ENCODE data around the gene ING3. TPM values are rescaled to one million over a fixed set of nuclear protein-coding genes. Genes with fewer than 3 reads are reported as not detected.

ING3 gene
- total and polyA plus RNA-seq, 9 of the 15 experiments (the other 6 are each of a cell fraction or from before 2014, with no cell fraction given), result 22.8 to 233 (median 50.4) TPM

DNA sequence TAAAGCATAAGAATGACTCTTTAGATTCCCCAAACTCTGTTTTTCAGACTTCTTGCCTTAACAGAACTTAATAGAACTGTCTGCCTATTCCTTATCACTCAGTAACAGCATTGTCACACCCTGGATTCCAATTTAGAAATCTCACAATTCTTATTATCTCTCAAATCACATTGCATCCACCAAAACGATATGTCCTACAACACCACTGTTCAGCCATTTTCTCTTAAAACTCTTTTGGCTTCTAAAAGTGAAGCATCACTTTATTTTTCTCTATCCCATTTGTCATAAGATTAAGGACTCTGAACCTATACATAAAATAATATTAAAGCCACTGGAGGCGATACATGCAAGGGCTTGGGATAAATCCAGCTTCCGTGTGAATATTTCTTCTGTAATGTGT lies 36.7 kb downstream of the ING3 start (continued):
- TF ChIP-seq, protein P1, sequence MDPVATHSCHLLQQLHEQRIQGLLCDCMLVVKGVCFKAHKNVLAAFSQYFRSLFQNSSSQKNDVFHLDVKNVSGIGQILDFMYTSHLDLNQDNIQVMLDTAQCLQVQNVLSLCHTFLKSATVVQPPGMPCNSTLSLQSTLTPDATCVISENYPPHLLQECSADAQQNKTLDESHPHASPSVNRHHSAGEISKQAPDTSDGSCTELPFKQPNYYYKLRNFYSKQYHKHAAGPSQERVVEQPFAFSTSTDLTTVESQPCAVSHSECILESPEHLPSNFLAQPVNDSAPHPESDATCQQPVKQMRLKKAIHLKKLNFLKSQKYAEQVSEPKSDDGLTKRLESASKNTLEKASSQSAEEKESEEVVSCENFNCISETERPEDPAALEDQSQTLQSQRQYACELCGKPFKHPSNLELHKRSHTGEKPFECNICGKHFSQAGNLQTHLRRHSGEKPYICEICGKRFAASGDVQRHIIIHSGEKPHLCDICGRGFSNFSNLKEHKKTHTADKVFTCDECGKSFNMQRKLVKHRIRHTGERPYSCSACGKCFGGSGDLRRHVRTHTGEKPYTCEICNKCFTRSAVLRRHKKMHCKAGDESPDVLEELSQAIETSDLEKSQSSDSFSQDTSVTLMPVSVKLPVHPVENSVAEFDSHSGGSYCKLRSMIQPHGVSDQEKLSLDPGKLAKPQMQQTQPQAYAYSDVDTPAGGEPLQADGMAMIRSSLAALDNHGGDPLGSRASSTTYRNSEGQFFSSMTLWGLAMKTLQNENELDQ (CRISPR knock-in tag; IDR thresholded peaks at IDR 0.05; ENCODE audit: borderline replicate concordance), result no peak
- TF ChIP-seq TEAD4 (IDR thresholded peaks at IDR 0.05; ENCODE audit: low read length), result peak; percentile 89
- TF ChIP-seq TEAD4 (CRISPR knock-in tag; IDR thresholded peaks at IDR 0.05; ENCODE audit: borderline replicate concordance), result no peak
- TF ChIP-seq RAD51 (IDR thresholded peaks at IDR 0.05; ENCODE audit: borderline replicate concordance, low read depth), result no peak
- no peak for TF ChIP-seq EZH2 (IDR thresholded peaks at IDR 0.05; ENCODE audit: borderline replicate concordance, low read depth, low read length)
- no peak for TF ChIP-seq GABPB2 (CRISPR knock-in tag; conservative IDR thresholded peaks at IDR 0.05)
- TF ChIP-seq, protein P2, sequence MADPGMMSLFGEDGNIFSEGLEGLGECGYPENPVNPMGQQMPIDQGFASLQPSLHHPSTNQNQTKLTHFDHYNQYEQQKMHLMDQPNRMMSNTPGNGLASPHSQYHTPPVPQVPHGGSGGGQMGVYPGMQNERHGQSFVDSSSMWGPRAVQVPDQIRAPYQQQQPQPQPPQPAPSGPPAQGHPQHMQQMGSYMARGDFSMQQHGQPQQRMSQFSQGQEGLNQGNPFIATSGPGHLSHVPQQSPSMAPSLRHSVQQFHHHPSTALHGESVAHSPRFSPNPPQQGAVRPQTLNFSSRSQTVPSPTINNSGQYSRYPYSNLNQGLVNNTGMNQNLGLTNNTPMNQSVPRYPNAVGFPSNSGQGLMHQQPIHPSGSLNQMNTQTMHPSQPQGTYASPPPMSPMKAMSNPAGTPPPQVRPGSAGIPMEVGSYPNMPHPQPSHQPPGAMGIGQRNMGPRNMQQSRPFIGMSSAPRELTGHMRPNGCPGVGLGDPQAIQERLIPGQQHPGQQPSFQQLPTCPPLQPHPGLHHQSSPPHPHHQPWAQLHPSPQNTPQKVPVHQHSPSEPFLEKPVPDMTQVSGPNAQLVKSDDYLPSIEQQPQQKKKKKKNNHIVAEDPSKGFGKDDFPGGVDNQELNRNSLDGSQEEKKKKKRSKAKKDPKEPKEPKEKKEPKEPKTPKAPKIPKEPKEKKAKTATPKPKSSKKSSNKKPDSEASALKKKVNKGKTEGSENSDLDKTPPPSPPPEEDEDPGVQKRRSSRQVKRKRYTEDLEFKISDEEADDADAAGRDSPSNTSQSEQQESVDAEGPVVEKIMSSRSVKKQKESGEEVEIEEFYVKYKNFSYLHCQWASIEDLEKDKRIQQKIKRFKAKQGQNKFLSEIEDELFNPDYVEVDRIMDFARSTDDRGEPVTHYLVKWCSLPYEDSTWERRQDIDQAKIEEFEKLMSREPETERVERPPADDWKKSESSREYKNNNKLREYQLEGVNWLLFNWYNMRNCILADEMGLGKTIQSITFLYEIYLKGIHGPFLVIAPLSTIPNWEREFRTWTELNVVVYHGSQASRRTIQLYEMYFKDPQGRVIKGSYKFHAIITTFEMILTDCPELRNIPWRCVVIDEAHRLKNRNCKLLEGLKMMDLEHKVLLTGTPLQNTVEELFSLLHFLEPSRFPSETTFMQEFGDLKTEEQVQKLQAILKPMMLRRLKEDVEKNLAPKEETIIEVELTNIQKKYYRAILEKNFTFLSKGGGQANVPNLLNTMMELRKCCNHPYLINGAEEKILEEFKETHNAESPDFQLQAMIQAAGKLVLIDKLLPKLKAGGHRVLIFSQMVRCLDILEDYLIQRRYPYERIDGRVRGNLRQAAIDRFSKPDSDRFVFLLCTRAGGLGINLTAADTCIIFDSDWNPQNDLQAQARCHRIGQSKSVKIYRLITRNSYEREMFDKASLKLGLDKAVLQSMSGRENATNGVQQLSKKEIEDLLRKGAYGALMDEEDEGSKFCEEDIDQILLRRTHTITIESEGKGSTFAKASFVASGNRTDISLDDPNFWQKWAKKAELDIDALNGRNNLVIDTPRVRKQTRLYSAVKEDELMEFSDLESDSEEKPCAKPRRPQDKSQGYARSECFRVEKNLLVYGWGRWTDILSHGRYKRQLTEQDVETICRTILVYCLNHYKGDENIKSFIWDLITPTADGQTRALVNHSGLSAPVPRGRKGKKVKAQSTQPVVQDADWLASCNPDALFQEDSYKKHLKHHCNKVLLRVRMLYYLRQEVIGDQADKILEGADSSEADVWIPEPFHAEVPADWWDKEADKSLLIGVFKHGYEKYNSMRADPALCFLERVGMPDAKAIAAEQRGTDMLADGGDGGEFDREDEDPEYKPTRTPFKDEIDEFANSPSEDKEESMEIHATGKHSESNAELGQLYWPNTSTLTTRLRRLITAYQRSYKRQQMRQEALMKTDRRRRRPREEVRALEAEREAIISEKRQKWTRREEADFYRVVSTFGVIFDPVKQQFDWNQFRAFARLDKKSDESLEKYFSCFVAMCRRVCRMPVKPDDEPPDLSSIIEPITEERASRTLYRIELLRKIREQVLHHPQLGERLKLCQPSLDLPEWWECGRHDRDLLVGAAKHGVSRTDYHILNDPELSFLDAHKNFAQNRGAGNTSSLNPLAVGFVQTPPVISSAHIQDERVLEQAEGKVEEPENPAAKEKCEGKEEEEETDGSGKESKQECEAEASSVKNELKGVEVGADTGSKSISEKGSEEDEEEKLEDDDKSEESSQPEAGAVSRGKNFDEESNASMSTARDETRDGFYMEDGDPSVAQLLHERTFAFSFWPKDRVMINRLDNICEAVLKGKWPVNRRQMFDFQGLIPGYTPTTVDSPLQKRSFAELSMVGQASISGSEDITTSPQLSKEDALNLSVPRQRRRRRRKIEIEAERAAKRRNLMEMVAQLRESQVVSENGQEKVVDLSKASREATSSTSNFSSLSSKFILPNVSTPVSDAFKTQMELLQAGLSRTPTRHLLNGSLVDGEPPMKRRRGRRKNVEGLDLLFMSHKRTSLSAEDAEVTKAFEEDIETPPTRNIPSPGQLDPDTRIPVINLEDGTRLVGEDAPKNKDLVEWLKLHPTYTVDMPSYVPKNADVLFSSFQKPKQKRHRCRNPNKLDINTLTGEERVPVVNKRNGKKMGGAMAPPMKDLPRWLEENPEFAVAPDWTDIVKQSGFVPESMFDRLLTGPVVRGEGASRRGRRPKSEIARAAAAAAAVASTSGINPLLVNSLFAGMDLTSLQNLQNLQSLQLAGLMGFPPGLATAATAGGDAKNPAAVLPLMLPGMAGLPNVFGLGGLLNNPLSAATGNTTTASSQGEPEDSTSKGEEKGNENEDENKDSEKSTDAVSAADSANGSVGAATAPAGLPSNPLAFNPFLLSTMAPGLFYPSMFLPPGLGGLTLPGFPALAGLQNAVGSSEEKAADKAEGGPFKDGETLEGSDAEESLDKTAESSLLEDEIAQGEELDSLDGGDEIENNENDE (IDR thresholded peaks at IDR 0.05; ENCODE audit: low read depth, low read length), result no peak
- TF ChIP-seq, protein P3, sequence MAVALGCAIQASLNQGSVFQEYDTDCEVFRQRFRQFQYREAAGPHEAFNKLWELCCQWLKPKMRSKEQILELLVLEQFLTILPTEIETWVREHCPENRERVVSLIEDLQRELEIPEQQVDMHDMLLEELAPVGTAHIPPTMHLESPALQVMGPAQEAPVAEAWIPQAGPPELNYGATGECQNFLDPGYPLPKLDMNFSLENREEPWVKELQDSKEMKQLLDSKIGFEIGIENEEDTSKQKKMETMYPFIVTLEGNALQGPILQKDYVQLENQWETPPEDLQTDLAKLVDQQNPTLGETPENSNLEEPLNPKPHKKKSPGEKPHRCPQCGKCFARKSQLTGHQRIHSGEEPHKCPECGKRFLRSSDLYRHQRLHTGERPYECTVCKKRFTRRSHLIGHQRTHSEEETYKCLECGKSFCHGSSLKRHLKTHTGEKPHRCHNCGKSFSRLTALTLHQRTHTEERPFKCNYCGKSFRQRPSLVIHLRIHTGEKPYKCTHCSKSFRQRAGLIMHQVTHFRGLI (CRISPR knock-in tag; IDR thresholded peaks at IDR 0.05), result no peak
- peak; percentile 84 for TF ChIP-seq DPF2 (IDR thresholded peaks at IDR 0.05)
- no peak for TF ChIP-seq ZNF316 (IDR thresholded peaks at IDR 0.05)
- no peak for TF ChIP-seq HCFC1 (IDR thresholded peaks at IDR 0.05; ENCODE audit: low read depth, low read length)
- 0 out of 2 replicates have a peak, but pooled peaks have one; percentile 45 for TF ChIP-seq STAT5A (IDR thresholded peaks at IDR 0.05; ENCODE audit: borderline replicate concordance, low read length)
- no peak for TF ChIP-seq CEBPG (CRISPR knock-in tag; IDR thresholded peaks at IDR 0.05)
- TF ChIP-seq CEBPG (tag; conservative IDR thresholded peaks at IDR 0.05 in 1 of 2, IDR thresholded peaks at IDR 0.05 in 1 of 2), result no peak
- peak; percentile 67 for TF ChIP-seq LEF1 (IDR thresholded peaks at IDR 0.05)
